ENCODE results near the gene PHF10.

PHF10 gene

GRCh38 chr6:169763308-169763707 lies 39.0 kb upstream of the PHF10 start:
- TF ChIP-seq CTCF (IDR thresholded peaks at IDR 0.05) = no peak
- Histone ChIP-seq H3K27me3 (ENCODE audit: control insufficient read depth, insufficient read depth, low read length) (no peaks in the 10 kb centered on the region), H3K4me2 (ENCODE audit: low read length) (no peak overlapping the region), H2AFZ (no peak overlapping the region), H3K4me3 (ENCODE audit: low read depth, low read length) (no peak overlapping the region), H3K36me3 (ENCODE audit: control insufficient read depth, insufficient read depth, low read length) (no peaks in the 10 kb centered on the region), H3K9ac (no peak overlapping the region), H3K79me2 (no peaks in the 10 kb centered on the region), H3K27ac (no peak overlapping the region), H3K9me3 (ENCODE audit: control insufficient read depth, low read length) (no peaks in the 10 kb centered on the region), H3K4me1 (no peaks in the 10 kb centered on the region)

GRCh38 chr6:169755162-169755561 lies 30.9 kb upstream of the PHF10 start:
- H3K27ac ChIP-seq = no peak overlapping the region
- no peaks in the 10 kb centered on the region for H3K27me3 ChIP-seq (ENCODE audit: control insufficient read depth, insufficient read depth, low read length)
- H3K79me2 ChIP-seq = no peaks in the 10 kb centered on the region
- no peak for TF ChIP-seq CTCF (IDR thresholded peaks at IDR 0.05)
- no peaks in the 10 kb centered on the region for H3K36me3 ChIP-seq (ENCODE audit: control insufficient read depth, insufficient read depth, low read length)
- no peak overlapping the region for H3K4me3 ChIP-seq (ENCODE audit: low read depth, low read length)
- no peak overlapping the region for H3K9ac ChIP-seq
- H3K4me2 ChIP-seq (ENCODE audit: low read length) = no peak overlapping the region
- H3K4me1 ChIP-seq = peaks cover 8% of the 10 kb centered on the region
- H3K9me3 ChIP-seq (ENCODE audit: control insufficient read depth, low read length) = no peaks in the 10 kb centered on the region
- H2AFZ ChIP-seq = no peak overlapping the region

- Histone ChIP-seq H3K36me3 (ENCODE audit: control insufficient read depth, insufficient read depth, low read length) (no peaks in the 10 kb centered on the region), H2AFZ (peak overlapping the region; percentile 92), H3K79me2 (no peaks in the 10 kb centered on the region), H3K9me3 (ENCODE audit: control insufficient read depth, low read length) (no peaks in the 10 kb centered on the region), H3K27me3 (ENCODE audit: control insufficient read depth, insufficient read depth, low read length) (no peaks in the 10 kb centered on the region), H3K9ac (peak overlapping the region; percentile 73), H3K27ac (peak overlapping the region; percentile 92), H3K4me1 (peaks cover 8% of the 10 kb centered on the region), H3K4me3 (ENCODE audit: low read depth, low read length) (peak overlapping the region; percentile 58), H3K4me2 (ENCODE audit: low read length) (peak overlapping the region; percentile 52)
- TF ChIP-seq CTCF (IDR thresholded peaks at IDR 0.05) = no peak
These were observed 27.8 kb upstream of the PHF10 start for GRCh38 chr6:169752074-169752623.

- peak; percentile 16 for TF ChIP-seq CTCF (IDR thresholded peaks at IDR 0.05)
These were observed 27.2 kb upstream of the PHF10 start, which contains the start of the genes DYNLT2 and ERMARD for GRCh38 chr6:169751242-169752073. Gene DYNLT2, minus strand, starts transcription at chr6:169751572. Its CDS starts 114 bp downstream, at chr6:169751458. Gene ERMARD, plus strand, starts transcription at chr6:169751622. Its CDS starts 36 bp downstream, at chr6:169751658.

More at GRCh38 chr6:169751242-169752073, 27.2 kb upstream of the PHF10 start, which contains the start of the genes DYNLT2 and ERMARD:
- H3K4me2 ChIP-seq (ENCODE audit: low read length) = peak within 1 kb of the TSS; percentile 52
- peak within 1 kb of the TSS; percentile 92 for H3K27ac ChIP-seq
- H3K79me2 ChIP-seq = no peaks in the 10 kb centered on the region
- H3K27me3 ChIP-seq (ENCODE audit: control insufficient read depth, insufficient read depth, low read length) = no peaks in the 10 kb centered on the region
- peaks cover 8% of the 10 kb centered on the region for H3K4me1 ChIP-seq
- H3K9ac ChIP-seq = peak within 1 kb of the TSS; percentile 73
- H2AFZ ChIP-seq = peak within 1 kb of the TSS; percentile 92
- H3K4me3 ChIP-seq (ENCODE audit: low read depth, low read length) = peak within 1 kb of the TSS; percentile 58
- H3K36me3 ChIP-seq (ENCODE audit: control insufficient read depth, insufficient read depth, low read length) = no peaks in the 10 kb centered on the region
- no peaks in the 10 kb centered on the region for H3K9me3 ChIP-seq (ENCODE audit: control insufficient read depth, low read length)

All from parathyroid adenoma (tissue), 2 donors.